Keratinocyte (primary cell): Measurements from ENCODE around the gene FGF1. TPM values are rescaled to one million over a fixed set of nuclear protein-coding genes. Genes with fewer than 3 reads are reported as not detected.

Source experiments
- DNase-seq: peaks from one replicate; pipeline ENCODE4 v3.0.0-alpha.2; 2011; ENCODE audit warnings: low read depth, missing footprints, low spot score
- FAIRE-seq: peaks from 2 replicates; lab custom pipeline; 2011; peaks lifted over from hg19 to GRCh38; lab: Jason Lieb, UNC
- H2AFZ ChIP-seq: 2 replicates; pipeline ENCODE4 v1.6.0; 2012; ENCODE audit warnings: low read length, control low read depth, inconsistent platforms; ENCODE audit not compliant: control insufficient read depth
- H3K27ac ChIP-seq: 2 replicates; pipeline ENCODE4 v1.5.1; 2011; ENCODE audit warnings: low read length; ENCODE audit not compliant: control insufficient read depth, insufficient read depth
- H3K27me3 ChIP-seq: 3 replicates; pipeline ENCODE4 v1.6.0; 2011; ENCODE audit warnings: low read length; ENCODE audit not compliant: control insufficient read depth, insufficient read depth; ENCODE audit errors: extremely low read depth
- H3K36me3 ChIP-seq, 2 experiments: 2 replicates in 1 of 2; 3 replicates in 1 of 2; pipeline ENCODE4 v1.5.1; 2011; ENCODE audit warnings: low read length in 2 of 2, mild to moderate bottlenecking in 1 of 2; ENCODE audit not compliant: control insufficient read depth in 2 of 2, insufficient read depth in 2 of 2; ENCODE audit errors: extremely low read depth in 1 of 2
- H3K4me1 ChIP-seq: 3 replicates; pipeline ENCODE4 v1.5.1; 2011; ENCODE audit warnings: low read length; ENCODE audit not compliant: control insufficient read depth, insufficient read depth; ENCODE audit errors: extremely low read depth
- H3K4me2 ChIP-seq: 3 replicates; pipeline ENCODE4 v1.6.0; 2011; ENCODE audit warnings: low read depth, low read length; ENCODE audit not compliant: control insufficient read depth, insufficient read depth; ENCODE audit errors: extremely low read depth
- H3K4me3 ChIP-seq, 3 experiments: fragments of 200-600 bp in 1 of 3; sonication (generic) in 1 of 3; 2 replicates in 2 of 3; 3 replicates in 1 of 3; pipeline ENCODE4 v1.5.1; 2011 to 2016; ENCODE audit warnings: low read length in 3 of 3, mild to moderate bottlenecking in 3 of 3, control low read depth in 2 of 3, inconsistent platforms in 1 of 3, low read depth in 1 of 3, mixed read lengths in 1 of 3, mixed run types in 1 of 3, moderate library complexity in 1 of 3; ENCODE audit not compliant: control insufficient read depth in 2 of 3, insufficient read depth in 2 of 3; ENCODE audit errors: extremely low read depth in 1 of 3
- H3K79me2 ChIP-seq: 2 replicates; pipeline ENCODE4 v1.6.0; 2012; ENCODE audit warnings: low read length; ENCODE audit not compliant: control insufficient read depth, insufficient read depth
- H3K9ac ChIP-seq: 3 replicates; pipeline ENCODE4 v1.6.0; 2011; ENCODE audit warnings: low read length; ENCODE audit not compliant: control insufficient read depth, insufficient read depth; ENCODE audit errors: extremely low read depth
- H3K9me1 ChIP-seq: 3 replicates; pipeline ENCODE4 v1.6.0; 2011; ENCODE audit warnings: low read length; ENCODE audit not compliant: control insufficient read depth, insufficient read depth; ENCODE audit errors: extremely low read depth
- H3K9me3 ChIP-seq: 2 replicates; pipeline ENCODE4 v1.5.1; 2012; ENCODE audit warnings: low read depth, low read length; ENCODE audit not compliant: control insufficient read depth
- H4K20me1 ChIP-seq: 3 replicates; pipeline ENCODE4 v1.6.0; 2011; ENCODE audit warnings: low read length; ENCODE audit not compliant: control insufficient read depth, insufficient read depth; ENCODE audit errors: extremely low read depth
- EZH2 ChIP-seq: IDR thresholded peaks from one replicate; pipeline ENCODE4 v1.6.1; 2012; ENCODE audit warnings: inconsistent platforms, mild to moderate bottlenecking, low read length, moderate library complexity
- dilution Hi-C: fragments of 300-500 bp; cut with MboI; formaldehyde crosslinking; loops from one replicate; pipeline ENCODE4 v1.7.0; 2020; ENCODE audit warnings: low sequenced_read_pairs; ENCODE audit not compliant: extremely low pct_ligation_motif_present
- polyA plus RNA-seq, 5 experiments: library from polyadenylated mRNA; depleted of rRNA in 3 of 5; stranded (reverse) in 3 of 5; stranded (forward) in 1 of 5; unstranded in 1 of 5; fragments of >200 nt; gene quantifications; 1 replicate in 1 of 5; 2 replicates in 3 of 5; 3 replicates in 1 of 5; pipeline versions ENCODE4 v1.2.1 to v1.2.3, GENCODE V29; 2011 to 2012; ENCODE audit warnings: missing spikeins in 2 of 5, low read depth in 1 of 5, low replicate concordance in 1 of 5
- TF ChIP-seq, protein P1 (sequence below), 3 experiments: IDR thresholded peaks in 1 of 3; conservative IDR thresholded peaks in 1 of 3; optimal IDR thresholded peaks in 1 of 3; 2 replicates in 2 of 3; 3 replicates in 1 of 3; pipeline versions ENCODE3 to v1.5.1; 2011; ENCODE audit warnings: low read length in 3 of 3, mild to moderate bottlenecking in 3 of 3, moderate library complexity in 2 of 3, control low read depth in 1 of 3, inconsistent platforms in 1 of 3; ENCODE audit not compliant: insufficient read depth in 2 of 3; ENCODE audit errors: extremely low read depth in 1 of 3

Gene FGF1
- polyA plus RNA-seq, 1 donor (not counting 4 experiments of a cell fraction or from before 2014, with no cell fraction given), result 2.4 TPM

DNA sequence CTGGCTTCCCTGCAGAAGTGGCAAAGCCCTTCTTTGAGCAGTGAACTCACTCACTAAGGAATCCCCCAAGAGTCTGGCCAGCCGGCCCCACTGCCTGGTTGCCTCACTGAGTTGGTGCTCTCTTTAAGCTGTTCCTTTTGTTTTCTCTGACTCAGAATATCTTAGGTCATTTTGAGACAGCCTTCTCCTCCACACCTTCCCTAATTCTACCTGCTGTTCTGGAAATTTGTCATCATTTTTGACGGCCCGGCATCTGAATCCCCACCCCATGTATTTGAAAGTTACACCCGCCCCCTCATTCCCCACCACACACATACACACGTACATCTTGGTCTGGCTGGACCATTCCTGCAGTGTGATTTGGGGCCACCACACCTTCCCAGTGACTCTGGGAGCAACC is 41.8 kb downstream of the FGF1 start:
- Histone ChIP-seq H3K4me3 (no peak overlapping the region), H3K27ac (peak overlapping the region; percentile 74), H3K4me1 (peaks cover 20% of the 10 kb centered on the region), H2AFZ (no peak overlapping the region), H3K27me3 (no peaks in the 10 kb centered on the region), H3K9ac (peak overlapping the region; percentile 13), H3K36me3 (no peaks in the 10 kb centered on the region), H3K9me3 (no peaks in the 10 kb centered on the region), H4K20me1 (no peaks in the 10 kb centered on the region), H3K4me2 (peak overlapping the region; percentile 64), H3K9me1 (no peaks in the 10 kb centered on the region), H3K79me2 (no peaks in the 10 kb centered on the region)
- no peak for TF ChIP-seq EZH2
- TF ChIP-seq, protein P1, sequence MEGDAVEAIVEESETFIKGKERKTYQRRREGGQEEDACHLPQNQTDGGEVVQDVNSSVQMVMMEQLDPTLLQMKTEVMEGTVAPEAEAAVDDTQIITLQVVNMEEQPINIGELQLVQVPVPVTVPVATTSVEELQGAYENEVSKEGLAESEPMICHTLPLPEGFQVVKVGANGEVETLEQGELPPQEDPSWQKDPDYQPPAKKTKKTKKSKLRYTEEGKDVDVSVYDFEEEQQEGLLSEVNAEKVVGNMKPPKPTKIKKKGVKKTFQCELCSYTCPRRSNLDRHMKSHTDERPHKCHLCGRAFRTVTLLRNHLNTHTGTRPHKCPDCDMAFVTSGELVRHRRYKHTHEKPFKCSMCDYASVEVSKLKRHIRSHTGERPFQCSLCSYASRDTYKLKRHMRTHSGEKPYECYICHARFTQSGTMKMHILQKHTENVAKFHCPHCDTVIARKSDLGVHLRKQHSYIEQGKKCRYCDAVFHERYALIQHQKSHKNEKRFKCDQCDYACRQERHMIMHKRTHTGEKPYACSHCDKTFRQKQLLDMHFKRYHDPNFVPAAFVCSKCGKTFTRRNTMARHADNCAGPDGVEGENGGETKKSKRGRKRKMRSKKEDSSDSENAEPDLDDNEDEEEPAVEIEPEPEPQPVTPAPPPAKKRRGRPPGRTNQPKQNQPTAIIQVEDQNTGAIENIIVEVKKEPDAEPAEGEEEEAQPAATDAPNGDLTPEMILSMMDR (optimal IDR thresholded peaks at IDR 0.05 in 1 of 3, IDR thresholded peaks at IDR 0.05 in 1 of 3, conservative IDR thresholded peaks at IDR 0.05 in 1 of 3; ENCODE audit: extremely low read depth in 1 of 3, insufficient read depth in 2 of 3, low read length in 3 of 3), result no peak
- FAIRE-seq, result peak; percentile 55
- DNase-seq, result peak; percentile 50
- dilution Hi-C loops, result no loop called here

DNA sequence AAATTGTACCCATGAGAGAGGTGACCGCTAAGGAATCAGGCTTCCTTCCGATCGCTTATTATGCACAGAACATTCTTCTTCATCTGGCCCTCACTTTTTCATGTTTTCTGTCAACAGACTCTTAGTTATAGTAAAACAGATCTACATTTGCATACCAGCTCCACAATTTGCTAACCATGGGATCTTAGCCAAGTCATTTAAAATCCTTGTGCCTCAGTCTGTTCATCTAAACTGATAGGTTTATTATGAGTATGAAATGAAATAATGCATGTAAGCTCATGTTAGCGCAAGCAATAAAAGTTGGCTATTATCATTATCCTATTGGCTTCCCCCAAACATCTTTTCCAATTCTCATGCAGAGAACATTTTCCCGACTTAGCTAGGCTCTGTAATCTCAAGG is 42.3 kb downstream of the FGF1 start:
- peak overlapping the region; percentile 74 for H3K27ac ChIP-seq
- H3K9ac ChIP-seq, result peak overlapping the region; percentile 13
- no peak overlapping the region for H3K4me3 ChIP-seq
- dilution Hi-C loops, result no loop called here
- H3K9me3 ChIP-seq, result no peaks in the 10 kb centered on the region
- peaks cover 20% of the 10 kb centered on the region for H3K4me1 ChIP-seq
- H3K4me2 ChIP-seq, result peak overlapping the region; percentile 4
- TF ChIP-seq EZH2, result no peak
- TF ChIP-seq, protein P1 (optimal IDR thresholded peaks at IDR 0.05 in 1 of 3, IDR thresholded peaks at IDR 0.05 in 1 of 3, conservative IDR thresholded peaks at IDR 0.05 in 1 of 3; ENCODE audit: extremely low read depth in 1 of 3, insufficient read depth in 2 of 3, low read length in 3 of 3), result no peak
- H3K79me2 ChIP-seq, result no peaks in the 10 kb centered on the region
- H3K9me1 ChIP-seq, result no peaks in the 10 kb centered on the region
- DNase-seq (no peak), FAIRE-seq (no peak)
- no peaks in the 10 kb centered on the region for H3K36me3 ChIP-seq
- H3K27me3 ChIP-seq, result no peaks in the 10 kb centered on the region
- H2AFZ ChIP-seq, result no peak overlapping the region
- no peaks in the 10 kb centered on the region for H4K20me1 ChIP-seq
